MM.1S (cell line): ENCODE data around the gene ERCC2.

Experiments used
- EZH2 ChIP-seq: fragments of 300-600 bp; sonication (generic); optimal IDR thresholded peaks from 2 replicates; pipeline ENCODE3; 2017; ENCODE audit warnings: low read depth, mild to moderate bottlenecking, antibody characterized with exemption, low read length, mixed read lengths
- EZH2phosphoT487 ChIP-seq: fragments of 300-600 bp; sonication (generic); IDR thresholded peaks from 2 replicates; pipeline ENCODE4 v1.6.1; 2018; ENCODE audit warnings: antibody characterized with exemption, low read length
- TF ChIP-seq, protein P1 (sequence below): fragments of 300-600 bp; sonication (generic); IDR thresholded peaks from 2 replicates; pipeline ENCODE4 v1.5.1; 2016; ENCODE audit warnings: antibody characterized with exemption, low read length, mixed read lengths

- TF ChIP-seq, protein P1, sequence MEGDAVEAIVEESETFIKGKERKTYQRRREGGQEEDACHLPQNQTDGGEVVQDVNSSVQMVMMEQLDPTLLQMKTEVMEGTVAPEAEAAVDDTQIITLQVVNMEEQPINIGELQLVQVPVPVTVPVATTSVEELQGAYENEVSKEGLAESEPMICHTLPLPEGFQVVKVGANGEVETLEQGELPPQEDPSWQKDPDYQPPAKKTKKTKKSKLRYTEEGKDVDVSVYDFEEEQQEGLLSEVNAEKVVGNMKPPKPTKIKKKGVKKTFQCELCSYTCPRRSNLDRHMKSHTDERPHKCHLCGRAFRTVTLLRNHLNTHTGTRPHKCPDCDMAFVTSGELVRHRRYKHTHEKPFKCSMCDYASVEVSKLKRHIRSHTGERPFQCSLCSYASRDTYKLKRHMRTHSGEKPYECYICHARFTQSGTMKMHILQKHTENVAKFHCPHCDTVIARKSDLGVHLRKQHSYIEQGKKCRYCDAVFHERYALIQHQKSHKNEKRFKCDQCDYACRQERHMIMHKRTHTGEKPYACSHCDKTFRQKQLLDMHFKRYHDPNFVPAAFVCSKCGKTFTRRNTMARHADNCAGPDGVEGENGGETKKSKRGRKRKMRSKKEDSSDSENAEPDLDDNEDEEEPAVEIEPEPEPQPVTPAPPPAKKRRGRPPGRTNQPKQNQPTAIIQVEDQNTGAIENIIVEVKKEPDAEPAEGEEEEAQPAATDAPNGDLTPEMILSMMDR: no peak
- no peak for TF ChIP-seq EZH2phosphoT487
- TF ChIP-seq EZH2: no peak
Observed at GRCh38 chr19:45409557-45409920, 39.2 kb upstream of the ERCC2 start.
